ENCODE data around the gene ATXN2L. TPM values are rescaled to one million over a fixed set of nuclear protein-coding genes. Genes with fewer than 3 reads are reported as not detected.
"Not testable (repeated sequence)": the region's sequence is repeated elsewhere in the genome, so short reads cannot be mapped to it uniquely, and the experiment has no call there.

The ATXN2L gene, protein sequence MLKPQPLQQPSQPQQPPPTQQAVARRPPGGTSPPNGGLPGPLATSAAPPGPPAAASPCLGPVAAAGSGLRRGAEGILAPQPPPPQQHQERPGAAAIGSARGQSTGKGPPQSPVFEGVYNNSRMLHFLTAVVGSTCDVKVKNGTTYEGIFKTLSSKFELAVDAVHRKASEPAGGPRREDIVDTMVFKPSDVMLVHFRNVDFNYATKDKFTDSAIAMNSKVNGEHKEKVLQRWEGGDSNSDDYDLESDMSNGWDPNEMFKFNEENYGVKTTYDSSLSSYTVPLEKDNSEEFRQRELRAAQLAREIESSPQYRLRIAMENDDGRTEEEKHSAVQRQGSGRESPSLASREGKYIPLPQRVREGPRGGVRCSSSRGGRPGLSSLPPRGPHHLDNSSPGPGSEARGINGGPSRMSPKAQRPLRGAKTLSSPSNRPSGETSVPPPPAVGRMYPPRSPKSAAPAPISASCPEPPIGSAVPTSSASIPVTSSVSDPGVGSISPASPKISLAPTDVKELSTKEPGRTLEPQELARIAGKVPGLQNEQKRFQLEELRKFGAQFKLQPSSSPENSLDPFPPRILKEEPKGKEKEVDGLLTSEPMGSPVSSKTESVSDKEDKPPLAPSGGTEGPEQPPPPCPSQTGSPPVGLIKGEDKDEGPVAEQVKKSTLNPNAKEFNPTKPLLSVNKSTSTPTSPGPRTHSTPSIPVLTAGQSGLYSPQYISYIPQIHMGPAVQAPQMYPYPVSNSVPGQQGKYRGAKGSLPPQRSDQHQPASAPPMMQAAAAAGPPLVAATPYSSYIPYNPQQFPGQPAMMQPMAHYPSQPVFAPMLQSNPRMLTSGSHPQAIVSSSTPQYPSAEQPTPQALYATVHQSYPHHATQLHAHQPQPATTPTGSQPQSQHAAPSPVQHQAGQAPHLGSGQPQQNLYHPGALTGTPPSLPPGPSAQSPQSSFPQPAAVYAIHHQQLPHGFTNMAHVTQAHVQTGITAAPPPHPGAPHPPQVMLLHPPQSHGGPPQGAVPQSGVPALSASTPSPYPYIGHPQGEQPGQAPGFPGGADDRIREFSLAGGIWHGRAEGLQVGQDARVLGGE
- polyA plus RNA-seq (2012; ENCODE audit: insufficient read depth, insufficient read length, low read depth) = 384 TPM

DNA sequence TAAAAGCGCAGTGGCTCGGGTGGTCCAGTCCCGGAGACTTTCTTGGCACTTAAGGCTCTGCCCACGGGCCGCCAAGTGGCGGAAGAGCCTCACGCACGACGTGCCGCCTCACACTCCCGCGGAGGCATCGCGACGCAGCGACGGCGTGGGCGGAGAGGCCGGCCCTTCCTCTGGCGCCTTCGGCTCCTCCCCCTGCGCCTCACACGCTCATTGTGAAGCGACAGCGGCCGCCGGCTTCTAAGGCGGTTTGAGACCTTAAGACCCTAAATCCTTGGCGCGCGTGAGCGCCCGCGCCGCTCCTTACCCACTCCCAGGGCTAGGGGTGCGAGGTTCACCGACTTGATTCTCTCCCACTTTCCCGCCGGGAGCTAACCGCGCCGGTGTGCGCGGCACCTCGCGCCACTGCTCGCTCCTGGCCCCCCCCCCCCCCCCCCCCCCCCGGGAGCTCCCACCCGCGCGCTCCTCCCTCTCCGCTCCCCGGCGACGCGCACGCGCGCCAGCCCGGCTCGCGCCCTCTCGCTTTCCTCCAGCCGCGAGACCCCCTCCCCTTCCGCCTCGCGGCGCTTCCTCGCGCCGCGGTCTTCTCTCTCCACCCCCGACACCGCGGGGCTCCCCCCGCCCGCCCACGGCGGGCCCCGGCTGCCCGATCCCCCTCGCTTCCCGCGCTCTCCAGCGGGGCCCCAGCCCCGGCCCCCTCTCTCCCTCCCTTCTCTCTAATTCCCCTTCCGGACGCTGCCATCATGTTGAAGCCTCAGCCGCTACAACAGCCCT, at the start of gene ATXN2L:
Gene ATXN2L, plus strand, starts transcription at position 480 of the 771 bp plus-strand sequence. Its CDS starts 261 bp downstream, at position 741.
- Histone ChIP-seq H3K4me1 (no peaks in the 10 kb centered on the region), H3K27me3 (no peaks in the 10 kb centered on the region), H3K9me3 (no peaks in the 10 kb centered on the region), H3K4me3 (ENCODE audit: low read depth, low read length) (peak within 1 kb of the TSS; percentile 82), H3K36me3 (peaks cover 37% of the 10 kb centered on the region)
- DNase-seq = peak; percentile 95
- TF ChIP-seq, protein P1, sequence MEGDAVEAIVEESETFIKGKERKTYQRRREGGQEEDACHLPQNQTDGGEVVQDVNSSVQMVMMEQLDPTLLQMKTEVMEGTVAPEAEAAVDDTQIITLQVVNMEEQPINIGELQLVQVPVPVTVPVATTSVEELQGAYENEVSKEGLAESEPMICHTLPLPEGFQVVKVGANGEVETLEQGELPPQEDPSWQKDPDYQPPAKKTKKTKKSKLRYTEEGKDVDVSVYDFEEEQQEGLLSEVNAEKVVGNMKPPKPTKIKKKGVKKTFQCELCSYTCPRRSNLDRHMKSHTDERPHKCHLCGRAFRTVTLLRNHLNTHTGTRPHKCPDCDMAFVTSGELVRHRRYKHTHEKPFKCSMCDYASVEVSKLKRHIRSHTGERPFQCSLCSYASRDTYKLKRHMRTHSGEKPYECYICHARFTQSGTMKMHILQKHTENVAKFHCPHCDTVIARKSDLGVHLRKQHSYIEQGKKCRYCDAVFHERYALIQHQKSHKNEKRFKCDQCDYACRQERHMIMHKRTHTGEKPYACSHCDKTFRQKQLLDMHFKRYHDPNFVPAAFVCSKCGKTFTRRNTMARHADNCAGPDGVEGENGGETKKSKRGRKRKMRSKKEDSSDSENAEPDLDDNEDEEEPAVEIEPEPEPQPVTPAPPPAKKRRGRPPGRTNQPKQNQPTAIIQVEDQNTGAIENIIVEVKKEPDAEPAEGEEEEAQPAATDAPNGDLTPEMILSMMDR (IDR thresholded peaks at IDR 0.05; ENCODE audit: low read depth, low read length) = no peak

DNA sequence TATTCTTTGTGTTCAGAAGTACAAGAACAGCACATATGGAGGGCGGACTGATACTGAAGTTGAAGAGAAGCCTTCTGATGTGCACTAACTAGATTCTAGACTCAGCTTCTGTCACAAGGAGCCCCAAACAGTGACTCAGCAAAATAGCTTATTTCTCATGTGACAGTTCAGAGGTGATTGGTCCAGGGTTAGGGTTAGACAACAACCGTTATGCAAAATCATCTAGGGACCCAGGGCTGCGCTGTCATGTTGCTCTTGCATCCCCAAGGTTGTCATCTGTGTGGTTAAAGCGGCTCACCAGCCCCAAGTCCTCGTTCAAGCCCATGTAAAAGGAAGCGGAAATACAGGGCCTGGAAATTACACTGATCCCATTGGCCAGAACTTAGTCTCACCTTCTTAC, 41.1 kb upstream of the ATXN2L start:
- not testable (repeated sequence) for H3K4me3 ChIP-seq (ENCODE audit: low read depth, low read length); DNase-seq; H3K9me3 ChIP-seq; H3K4me1 ChIP-seq; H3K27me3 ChIP-seq; H3K36me3 ChIP-seq

DNA sequence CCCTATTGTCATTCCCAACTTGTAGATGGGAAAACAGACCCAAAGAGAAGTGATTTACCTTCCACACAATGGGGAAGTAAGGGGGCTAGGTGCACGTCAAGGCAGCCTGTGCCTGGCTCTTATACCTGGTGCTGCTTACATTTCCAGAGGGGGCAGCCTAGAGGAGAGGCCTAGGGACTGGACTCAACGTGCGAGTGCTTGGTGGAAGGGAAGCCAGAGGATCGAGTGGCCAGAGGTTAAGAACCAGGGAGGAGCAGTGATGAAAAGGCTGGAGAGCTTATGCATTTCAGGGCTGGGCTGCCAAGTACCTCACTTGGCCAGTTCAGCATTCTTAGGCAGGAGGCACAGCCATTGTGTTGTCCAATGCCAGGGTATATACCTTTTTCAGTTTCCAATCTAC, 40.4 kb upstream of the ATXN2L start:
- not testable (repeated sequence) for H3K4me3 ChIP-seq (ENCODE audit: low read depth, low read length); H3K27me3 ChIP-seq; H3K9me3 ChIP-seq; H3K36me3 ChIP-seq; H3K4me1 ChIP-seq; DNase-seq

DNA sequence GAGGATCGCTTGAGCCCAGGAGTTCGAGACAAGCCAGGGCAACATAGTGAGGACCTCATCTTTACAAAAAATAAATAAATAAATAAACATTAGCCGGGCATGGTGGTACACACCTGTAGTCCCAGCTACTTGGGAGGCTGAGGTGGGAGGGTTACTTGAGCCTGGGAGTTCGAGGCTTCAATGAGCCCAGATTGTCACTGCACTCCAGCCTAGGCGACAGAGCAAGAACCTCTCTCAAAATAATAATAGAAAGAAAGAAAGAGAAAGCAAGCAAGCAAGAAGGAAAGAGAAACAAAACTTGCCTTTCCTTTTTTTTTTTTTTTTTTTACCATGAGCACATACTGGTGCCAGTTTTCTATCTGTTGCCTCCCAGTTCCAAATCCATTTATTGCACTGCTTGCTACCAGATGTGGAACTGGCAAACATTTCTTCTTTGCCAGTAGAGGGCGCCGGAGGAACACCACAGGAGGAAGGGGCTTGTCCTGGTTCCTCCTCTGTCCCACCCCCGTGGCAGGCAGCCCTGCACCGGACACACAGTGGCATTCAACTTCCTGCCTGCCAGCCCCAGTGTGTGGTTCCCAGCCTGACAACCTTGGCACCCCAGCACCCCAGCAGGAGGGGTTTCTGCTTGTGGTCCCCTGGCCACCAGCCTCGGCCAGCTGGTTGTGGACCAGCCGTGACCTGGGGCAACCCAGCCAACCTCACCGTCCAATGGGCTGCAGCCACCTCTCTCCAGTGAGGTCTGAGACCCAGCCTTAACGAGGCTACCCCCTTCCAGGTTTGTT, 20.4 kb upstream of the ATXN2L start:
- H3K4me3 ChIP-seq (ENCODE audit: low read depth, low read length); H3K36me3 ChIP-seq; H3K27me3 ChIP-seq; H3K4me1 ChIP-seq; H3K9me3 ChIP-seq: not testable (repeated sequence)
- TF ChIP-seq, protein P1 (IDR thresholded peaks at IDR 0.05; ENCODE audit: low read depth, low read length) = peak; percentile 54
- peak; percentile 80 for DNase-seq

DNA sequence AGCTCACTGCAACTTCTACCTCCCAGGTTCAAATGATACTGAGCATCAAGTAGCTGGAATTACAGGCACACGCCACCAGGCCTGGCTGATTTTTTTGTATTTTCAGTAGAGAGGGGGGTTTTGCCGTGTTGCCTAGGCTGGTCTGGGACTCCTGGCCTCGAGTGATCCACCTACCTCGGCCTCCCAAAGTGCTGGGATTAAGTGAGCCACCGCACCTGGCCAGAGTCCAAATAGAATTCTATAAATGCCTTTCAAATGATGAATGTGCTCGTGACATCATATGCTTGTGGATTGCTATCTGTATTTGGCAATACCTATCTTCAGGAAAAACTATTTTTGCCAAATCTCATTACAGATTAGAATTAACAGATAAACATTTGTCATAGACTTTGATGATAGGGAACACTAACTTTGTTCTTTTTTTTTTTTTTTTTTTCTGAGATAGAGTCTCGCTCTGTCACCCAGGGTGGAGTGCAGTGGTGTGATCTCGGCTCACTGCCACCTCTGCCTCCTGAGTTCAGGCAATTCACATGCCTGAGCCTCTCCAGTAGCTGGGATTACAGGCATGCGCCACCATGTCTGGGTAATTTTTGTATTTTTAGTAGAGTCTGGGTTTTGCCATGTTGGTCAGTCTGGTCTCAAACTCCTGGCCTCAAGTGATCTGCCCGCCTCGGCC, 15.2 kb upstream of the ATXN2L start:
- H3K9me3 ChIP-seq; DNase-seq; H3K27me3 ChIP-seq; H3K4me1 ChIP-seq; H3K4me3 ChIP-seq (ENCODE audit: low read depth, low read length); H3K36me3 ChIP-seq: not testable (repeated sequence)

DNA sequence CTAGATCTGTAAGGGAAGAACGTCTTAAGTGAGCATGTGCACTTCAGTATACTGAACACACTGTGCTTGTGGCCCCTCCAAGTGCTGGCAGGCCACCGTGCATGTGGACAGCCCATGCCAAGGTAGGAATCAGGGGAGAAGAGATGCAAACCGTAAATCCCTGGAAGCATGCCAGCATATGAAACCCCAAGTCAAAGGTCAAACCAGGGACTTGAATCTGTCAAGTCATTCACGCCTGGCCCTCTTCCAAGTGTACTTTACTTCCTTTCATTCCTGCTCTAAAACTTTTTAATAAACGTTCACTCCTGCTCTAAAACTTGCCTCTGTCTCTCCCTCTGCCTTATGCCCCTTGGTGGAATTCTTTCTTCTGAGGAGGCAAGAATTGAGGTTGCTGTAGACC, 2.8 kb upstream of the ATXN2L start:
- Histone ChIP-seq H3K36me3 (peaks cover 10% of the 10 kb centered on the region), H3K9me3 (no peaks in the 10 kb centered on the region), H3K4me1 (no peaks in the 10 kb centered on the region), H3K27me3 (no peaks in the 10 kb centered on the region), H3K4me3 (ENCODE audit: low read depth, low read length) (no peak overlapping the region)
- TF ChIP-seq, protein P1 (IDR thresholded peaks at IDR 0.05; ENCODE audit: low read depth, low read length) = no peak
- DNase-seq = no peak

DNA sequence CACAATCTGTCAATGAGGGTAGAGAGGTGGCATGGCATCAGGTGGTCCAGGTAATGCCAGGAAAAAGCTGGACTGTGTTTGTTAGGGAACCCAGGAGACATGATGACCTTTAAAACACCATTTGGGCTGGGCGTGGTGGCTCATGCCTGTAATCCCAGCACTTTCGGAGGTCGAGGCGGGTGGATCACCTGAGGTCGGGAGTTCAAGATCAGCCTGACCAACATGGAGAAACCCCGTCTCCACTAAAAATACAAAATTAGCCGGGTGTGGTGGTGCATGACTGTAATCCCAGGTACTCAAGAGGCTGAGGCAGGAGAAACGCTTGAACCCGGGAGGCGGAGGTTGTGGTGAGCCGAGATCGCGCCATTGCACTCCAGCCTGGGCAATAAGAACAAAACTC, 2.3 kb upstream of the ATXN2L start:
- not testable (repeated sequence) for H3K4me1 ChIP-seq; H3K9me3 ChIP-seq; DNase-seq; H3K4me3 ChIP-seq (ENCODE audit: low read depth, low read length); H3K27me3 ChIP-seq
- peaks cover 16% of the 10 kb centered on the region for H3K36me3 ChIP-seq
